HCT116 (cell line): ENCODE results near the gene FUT9.

ENCODE experiments used
- CTCF ChIP-seq, 3 experiments: fragments of 200-600 bp in 1 of 3; sonication (generic) in 1 of 3; IDR thresholded peaks in 2 of 3; conservative IDR thresholded peaks in 1 of 3; 2 replicates each; pipeline ENCODE4 v1.5.1; 2012 to 2017; ENCODE audit warnings: low read depth in 2 of 3, low read length in 2 of 3, antibody characterized with exemption in 1 of 3, borderline replicate concordance in 1 of 3, control low read depth in 1 of 3, mild to moderate bottlenecking in 1 of 3, mixed read lengths in 1 of 3, mixed run types in 1 of 3, moderate library complexity in 1 of 3; ENCODE audit not compliant: insufficient read depth in 1 of 3
- JUND ChIP-seq: IDR thresholded peaks from 2 replicates; pipeline ENCODE4 v1.6.1; 2012
- REST ChIP-seq: IDR thresholded peaks from 2 replicates; pipeline ENCODE4 v1.6.1; 2012; ENCODE audit warnings: low read depth
- SIN3A ChIP-seq: IDR thresholded peaks from 2 replicates; pipeline ENCODE4 v1.6.1; 2012; ENCODE audit warnings: low read depth

- no peak for TF ChIP-seq REST
- no peak for TF ChIP-seq CTCF (IDR thresholded peaks at IDR 0.05 in 2 of 3, conservative IDR thresholded peaks at IDR 0.05 in 1 of 3; ENCODE audit: borderline replicate concordance in 1 of 3, insufficient read depth in 1 of 3, low read depth in 2 of 3, low read length in 2 of 3)
- TF ChIP-seq JUND, result no peak
- TF ChIP-seq SIN3A, result no peak
Observed at GRCh38 chr6:96073555-96073954, 57.8 kb downstream of the FUT9 start.
